Osteocyte (in vitro differentiated cells): Measurements from ENCODE around the gene GEMIN2. TPM values are rescaled to one million over a fixed set of nuclear protein-coding genes. Genes with fewer than 3 reads are reported as not detected.
A peak's percentile ranks its signal among the peaks of the same experiment; 100 is the strongest.

Experiments
- DNase-seq: peaks from one replicate; pipeline ENCODE4 v3.0.0; 2021; ENCODE audit warnings: mixed read lengths; ENCODE audit not compliant: unreplicated experiment; ENCODE audit errors: extremely low spot score
- H3K27ac Mint-ChIP-seq: one replicate; pipeline ENCODE4 v1.8.0; 2021; ENCODE audit warnings: mild to moderate bottlenecking, mixed read lengths; ENCODE audit not compliant: unreplicated experiment
- H3K27me3 Mint-ChIP-seq: one replicate; pipeline ENCODE4 v1.8.0; 2021; ENCODE audit warnings: mixed read lengths; ENCODE audit not compliant: unreplicated experiment
- H3K36me3 Mint-ChIP-seq: one replicate; pipeline ENCODE4 v1.8.0; 2021; ENCODE audit warnings: mixed read lengths; ENCODE audit not compliant: unreplicated experiment
- H3K4me1 Mint-ChIP-seq: one replicate; pipeline ENCODE4 v1.8.0; 2021; ENCODE audit warnings: mixed read lengths; ENCODE audit not compliant: unreplicated experiment
- H3K4me3 Mint-ChIP-seq: one replicate; pipeline ENCODE4 v1.8.0; 2021; ENCODE audit warnings: mild to moderate bottlenecking, moderate library complexity, mixed read lengths; ENCODE audit not compliant: unreplicated experiment
- H3K9me3 Mint-ChIP-seq: one replicate; pipeline ENCODE4 v1.8.0; 2021; ENCODE audit warnings: mixed read lengths; ENCODE audit not compliant: unreplicated experiment
- total RNA-seq: library from RNA; stranded (reverse); gene quantifications from 2 replicates; pipeline ENCODE4 v1.2.1, GENCODE V29; 2021
- TF ChIP-seq, protein P1 (sequence below): fragments of 200-600 bp; sonication (generic); IDR thresholded peaks from 2 replicates; pipeline ENCODE4 v1.5.0; 2021; ENCODE audit warnings: antibody characterized with exemption, mild to moderate bottlenecking, moderate library complexity

Gene GEMIN2
- total RNA-seq, 1 donor from 2014 or later: 14.9 TPM

DNA sequence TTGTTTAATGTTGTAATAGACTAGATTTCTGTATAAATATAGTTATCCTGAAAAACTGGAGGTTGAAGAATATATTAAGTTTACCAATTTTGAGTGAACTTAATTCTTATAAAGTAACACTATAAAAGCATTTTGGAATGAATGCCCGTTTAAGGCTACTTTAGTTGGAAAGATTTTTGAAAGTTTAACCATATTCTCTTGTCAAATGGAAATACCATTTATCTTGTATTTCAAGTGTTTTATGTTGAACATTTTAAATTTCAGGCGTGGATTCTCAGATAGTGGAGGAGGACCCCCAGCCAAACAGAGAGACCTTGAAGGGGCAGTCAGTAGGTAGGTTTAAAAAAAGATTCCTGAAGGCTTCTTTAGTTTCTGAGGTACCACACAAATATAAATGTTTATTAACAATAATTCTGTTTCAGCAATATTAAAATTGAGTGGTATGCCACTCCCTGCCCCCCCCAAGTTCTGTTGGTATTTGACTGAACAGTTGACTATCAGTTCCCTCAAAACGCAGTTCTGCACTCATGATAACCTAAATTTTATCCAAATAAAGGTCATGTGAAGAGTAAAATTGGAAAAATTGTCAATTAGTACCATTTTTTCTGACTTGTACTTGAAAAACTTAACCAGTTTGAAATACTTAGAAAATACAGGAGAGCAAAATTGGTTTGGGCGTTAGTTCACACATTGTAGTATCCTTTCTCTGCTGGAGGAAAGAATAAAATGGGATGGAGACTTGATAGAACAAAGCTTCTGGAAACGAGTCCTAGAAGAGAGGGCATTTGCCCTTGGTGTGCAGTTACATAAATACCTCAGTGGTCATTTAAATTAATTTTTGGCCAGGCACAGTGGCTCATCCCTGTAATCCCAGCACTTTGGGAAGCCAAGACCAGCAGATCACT lies 62.4 kb downstream of the GEMIN2 start:
- no peaks in the 10 kb centered on the region for H3K9me3 Mint-ChIP-seq
- peaks cover 32% of the 10 kb centered on the region for H3K36me3 Mint-ChIP-seq
- H3K27ac Mint-ChIP-seq: peak overlapping the region; percentile 99
- no peak for DNase-seq
- TF ChIP-seq, protein P1, sequence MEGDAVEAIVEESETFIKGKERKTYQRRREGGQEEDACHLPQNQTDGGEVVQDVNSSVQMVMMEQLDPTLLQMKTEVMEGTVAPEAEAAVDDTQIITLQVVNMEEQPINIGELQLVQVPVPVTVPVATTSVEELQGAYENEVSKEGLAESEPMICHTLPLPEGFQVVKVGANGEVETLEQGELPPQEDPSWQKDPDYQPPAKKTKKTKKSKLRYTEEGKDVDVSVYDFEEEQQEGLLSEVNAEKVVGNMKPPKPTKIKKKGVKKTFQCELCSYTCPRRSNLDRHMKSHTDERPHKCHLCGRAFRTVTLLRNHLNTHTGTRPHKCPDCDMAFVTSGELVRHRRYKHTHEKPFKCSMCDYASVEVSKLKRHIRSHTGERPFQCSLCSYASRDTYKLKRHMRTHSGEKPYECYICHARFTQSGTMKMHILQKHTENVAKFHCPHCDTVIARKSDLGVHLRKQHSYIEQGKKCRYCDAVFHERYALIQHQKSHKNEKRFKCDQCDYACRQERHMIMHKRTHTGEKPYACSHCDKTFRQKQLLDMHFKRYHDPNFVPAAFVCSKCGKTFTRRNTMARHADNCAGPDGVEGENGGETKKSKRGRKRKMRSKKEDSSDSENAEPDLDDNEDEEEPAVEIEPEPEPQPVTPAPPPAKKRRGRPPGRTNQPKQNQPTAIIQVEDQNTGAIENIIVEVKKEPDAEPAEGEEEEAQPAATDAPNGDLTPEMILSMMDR: no peak
- peak overlapping the region; percentile 95 for H3K4me3 Mint-ChIP-seq
- peaks cover 22% of the 10 kb centered on the region for H3K4me1 Mint-ChIP-seq
- no peaks in the 10 kb centered on the region for H3K27me3 Mint-ChIP-seq

DNA sequence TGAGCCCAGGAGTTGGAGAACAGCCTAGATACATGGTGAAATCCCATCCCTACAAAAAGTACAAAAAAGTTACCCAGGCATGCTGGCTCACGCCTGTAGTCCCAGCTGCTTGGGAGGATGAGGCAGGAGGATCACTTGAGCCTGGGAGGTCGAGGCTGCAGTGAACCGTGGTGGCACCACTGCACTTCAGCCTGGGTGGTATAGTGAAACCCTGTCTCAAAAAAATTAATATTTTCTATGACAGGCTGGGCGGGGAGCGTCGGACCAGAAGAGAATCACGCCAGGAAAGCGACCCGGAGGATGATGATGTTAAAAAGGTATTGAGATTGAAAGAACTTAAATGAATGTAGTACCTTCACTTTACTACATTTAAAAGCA lies 63.0 kb downstream of the GEMIN2 start:
- TF ChIP-seq, protein P1: no peak
- peak overlapping the region; percentile 26 for H3K4me3 Mint-ChIP-seq
- no peaks in the 10 kb centered on the region for H3K27me3 Mint-ChIP-seq
- no peak overlapping the region for H3K27ac Mint-ChIP-seq
- H3K36me3 Mint-ChIP-seq: peaks cover 32% of the 10 kb centered on the region
- no peaks in the 10 kb centered on the region for H3K9me3 Mint-ChIP-seq
- peaks cover 22% of the 10 kb centered on the region for H3K4me1 Mint-ChIP-seq
- no peak for DNase-seq

DNA sequence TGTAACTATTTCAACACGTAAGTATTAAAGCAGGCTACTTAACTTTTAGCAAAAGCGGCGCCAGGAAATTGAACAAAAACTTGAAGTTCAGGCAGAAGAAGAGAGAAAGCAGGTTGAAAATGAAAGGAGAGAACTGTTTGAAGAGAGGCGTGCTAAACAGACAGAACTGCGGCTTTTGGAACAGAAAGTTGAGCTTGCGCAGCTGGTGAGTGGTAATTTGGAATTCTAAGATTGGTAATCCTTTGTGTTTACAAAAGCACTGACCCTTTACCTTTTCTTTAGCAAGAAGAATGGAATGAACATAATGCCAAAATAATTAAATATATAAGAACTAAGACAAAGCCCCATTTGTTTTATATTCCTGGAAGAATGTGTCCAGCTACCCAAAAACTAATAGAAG lies 64.9 kb downstream of the GEMIN2 start:
- Mint-ChIP-seq H3K27me3 (no peaks in the 10 kb centered on the region), H3K9me3 (no peaks in the 10 kb centered on the region), H3K4me3 (no peak overlapping the region), H3K4me1 (peaks cover 22% of the 10 kb centered on the region), H3K27ac (peak overlapping the region; percentile 13), H3K36me3 (peaks cover 41% of the 10 kb centered on the region)
- TF ChIP-seq, protein P1: no peak
- no peak for DNase-seq

DNA sequence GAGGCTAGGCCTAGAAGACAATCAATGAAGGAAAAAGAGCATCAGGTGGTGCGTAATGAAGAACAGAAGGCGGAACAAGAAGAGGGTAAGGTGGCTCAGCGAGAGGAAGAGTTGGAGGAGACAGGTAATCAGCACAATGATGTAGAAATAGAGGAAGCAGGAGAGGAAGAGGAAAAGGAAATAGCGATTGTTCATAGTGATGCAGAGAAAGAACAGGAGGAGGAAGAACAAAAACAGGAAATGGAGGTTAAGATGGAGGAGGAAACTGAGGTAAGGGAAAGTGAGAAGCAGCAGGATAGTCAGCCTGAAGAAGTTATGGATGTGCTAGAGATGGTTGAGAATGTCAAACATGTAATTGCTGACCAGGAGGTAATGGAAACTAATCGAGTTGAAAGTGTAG lies 66.4 kb downstream of the GEMIN2 start:
- no peaks in the 10 kb centered on the region for H3K27me3 Mint-ChIP-seq
- peaks cover 17% of the 10 kb centered on the region for H3K4me1 Mint-ChIP-seq
- no peak overlapping the region for H3K4me3 Mint-ChIP-seq
- TF ChIP-seq, protein P1: no peak
- H3K27ac Mint-ChIP-seq: no peak overlapping the region
- DNase-seq: no peak
- H3K36me3 Mint-ChIP-seq: peaks cover 50% of the 10 kb centered on the region
- no peaks in the 10 kb centered on the region for H3K9me3 Mint-ChIP-seq

DNA sequence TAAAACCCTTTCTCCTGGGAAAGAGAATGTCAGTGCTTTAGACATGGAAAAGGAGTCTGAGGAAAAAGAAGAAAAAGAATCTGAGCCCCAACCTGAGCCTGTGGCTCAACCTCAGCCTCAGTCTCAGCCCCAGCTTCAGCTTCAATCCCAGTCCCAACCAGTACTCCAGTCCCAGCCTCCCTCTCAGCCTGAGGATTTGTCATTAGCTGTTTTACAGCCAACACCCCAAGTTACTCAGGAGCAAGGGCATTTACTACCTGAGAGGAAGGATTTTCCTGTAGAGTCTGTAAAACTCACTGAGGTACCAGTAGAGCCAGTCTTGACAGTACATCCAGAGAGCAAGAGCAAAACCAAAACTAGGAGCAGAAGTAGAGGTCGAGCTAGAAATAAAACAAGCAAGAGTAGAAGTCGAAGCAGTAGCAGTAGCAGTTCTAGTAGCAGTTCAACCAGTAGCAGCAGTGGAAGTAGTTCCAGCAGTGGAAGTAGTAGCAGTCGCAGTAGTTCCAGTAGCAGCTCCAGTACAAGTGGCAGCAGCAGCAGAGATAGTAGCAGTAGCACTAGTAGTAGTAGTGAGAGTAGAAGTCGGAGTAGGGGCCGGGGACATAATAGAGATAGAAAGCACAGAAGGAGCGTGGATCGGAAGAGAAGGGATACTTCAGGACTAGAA lies 67.0 kb downstream of the GEMIN2 start:
- peaks cover 47% of the 10 kb centered on the region for H3K36me3 Mint-ChIP-seq
- no peaks in the 10 kb centered on the region for H3K27me3 Mint-ChIP-seq
- peaks cover 11% of the 10 kb centered on the region for H3K4me1 Mint-ChIP-seq

More for the DNA sequence above, 67.0 kb downstream of the GEMIN2 start:
- no peaks in the 10 kb centered on the region for H3K9me3 Mint-ChIP-seq
- DNase-seq: no peak
- H3K4me3 Mint-ChIP-seq: no peak overlapping the region
- no peak overlapping the region for H3K27ac Mint-ChIP-seq
- TF ChIP-seq, protein P1: no peak
